ENCODE data around the gene EMP3. TPM values are rescaled to one million over a fixed set of nuclear protein-coding genes. Genes with fewer than 3 reads are reported as not detected.

Gene EMP3
- total and polyA plus RNA-seq, 9 of the 15 experiments (the other 6 are each of a cell fraction or from before 2014, with no cell fraction given), result 123 to 386 (median 296) TPM

- TF ChIP-seq CHD4 (IDR thresholded peaks at IDR 0.05; ENCODE audit: insufficient read depth, insufficient replicate concordance, low read depth, low read length, poor library complexity, severe bottlenecking), result no peak
- 0 out of 2 replicates have a peak, but pooled peaks have one; percentile 56 for TF ChIP-seq LEF1 (IDR thresholded peaks at IDR 0.05)
- TF ChIP-seq ELF1 (tag; IDR thresholded peaks at IDR 0.05), result peak; percentile 78; the same call in 1 of the 2 replicates
- no peak for TF ChIP-seq ZNF324 (CRISPR knock-in tag; IDR thresholded peaks at IDR 0.05)
- no peak for TF ChIP-seq MED1 (CRISPR knock-in tag; IDR thresholded peaks at IDR 0.05; ENCODE audit: borderline replicate concordance)
- 0 out of 2 replicates have a peak, but pooled peaks have one; percentile 41 for TF ChIP-seq MTA1 (IDR thresholded peaks at IDR 0.05; ENCODE audit: borderline replicate concordance)
- TF ChIP-seq E4F1 (CRISPR knock-in tag; IDR thresholded peaks at IDR 0.05; ENCODE audit: borderline replicate concordance), result no peak
- no peak for TF ChIP-seq SLC30A9 (CRISPR knock-in tag; IDR thresholded peaks at IDR 0.05)
- TF ChIP-seq CREM (IDR thresholded peaks at IDR 0.05; ENCODE audit: low read depth), result peak; percentile 82
- TF ChIP-seq, protein P1, sequence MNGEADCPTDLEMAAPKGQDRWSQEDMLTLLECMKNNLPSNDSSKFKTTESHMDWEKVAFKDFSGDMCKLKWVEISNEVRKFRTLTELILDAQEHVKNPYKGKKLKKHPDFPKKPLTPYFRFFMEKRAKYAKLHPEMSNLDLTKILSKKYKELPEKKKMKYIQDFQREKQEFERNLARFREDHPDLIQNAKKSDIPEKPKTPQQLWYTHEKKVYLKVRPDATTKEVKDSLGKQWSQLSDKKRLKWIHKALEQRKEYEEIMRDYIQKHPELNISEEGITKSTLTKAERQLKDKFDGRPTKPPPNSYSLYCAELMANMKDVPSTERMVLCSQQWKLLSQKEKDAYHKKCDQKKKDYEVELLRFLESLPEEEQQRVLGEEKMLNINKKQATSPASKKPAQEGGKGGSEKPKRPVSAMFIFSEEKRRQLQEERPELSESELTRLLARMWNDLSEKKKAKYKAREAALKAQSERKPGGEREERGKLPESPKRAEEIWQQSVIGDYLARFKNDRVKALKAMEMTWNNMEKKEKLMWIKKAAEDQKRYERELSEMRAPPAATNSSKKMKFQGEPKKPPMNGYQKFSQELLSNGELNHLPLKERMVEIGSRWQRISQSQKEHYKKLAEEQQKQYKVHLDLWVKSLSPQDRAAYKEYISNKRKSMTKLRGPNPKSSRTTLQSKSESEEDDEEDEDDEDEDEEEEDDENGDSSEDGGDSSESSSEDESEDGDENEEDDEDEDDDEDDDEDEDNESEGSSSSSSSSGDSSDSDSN (IDR thresholded peaks at IDR 0.05; ENCODE audit: borderline replicate concordance in 1 of 2, low read depth in 2 of 2, low read length in 2 of 2), result no peak
- TF ChIP-seq, protein P2, sequence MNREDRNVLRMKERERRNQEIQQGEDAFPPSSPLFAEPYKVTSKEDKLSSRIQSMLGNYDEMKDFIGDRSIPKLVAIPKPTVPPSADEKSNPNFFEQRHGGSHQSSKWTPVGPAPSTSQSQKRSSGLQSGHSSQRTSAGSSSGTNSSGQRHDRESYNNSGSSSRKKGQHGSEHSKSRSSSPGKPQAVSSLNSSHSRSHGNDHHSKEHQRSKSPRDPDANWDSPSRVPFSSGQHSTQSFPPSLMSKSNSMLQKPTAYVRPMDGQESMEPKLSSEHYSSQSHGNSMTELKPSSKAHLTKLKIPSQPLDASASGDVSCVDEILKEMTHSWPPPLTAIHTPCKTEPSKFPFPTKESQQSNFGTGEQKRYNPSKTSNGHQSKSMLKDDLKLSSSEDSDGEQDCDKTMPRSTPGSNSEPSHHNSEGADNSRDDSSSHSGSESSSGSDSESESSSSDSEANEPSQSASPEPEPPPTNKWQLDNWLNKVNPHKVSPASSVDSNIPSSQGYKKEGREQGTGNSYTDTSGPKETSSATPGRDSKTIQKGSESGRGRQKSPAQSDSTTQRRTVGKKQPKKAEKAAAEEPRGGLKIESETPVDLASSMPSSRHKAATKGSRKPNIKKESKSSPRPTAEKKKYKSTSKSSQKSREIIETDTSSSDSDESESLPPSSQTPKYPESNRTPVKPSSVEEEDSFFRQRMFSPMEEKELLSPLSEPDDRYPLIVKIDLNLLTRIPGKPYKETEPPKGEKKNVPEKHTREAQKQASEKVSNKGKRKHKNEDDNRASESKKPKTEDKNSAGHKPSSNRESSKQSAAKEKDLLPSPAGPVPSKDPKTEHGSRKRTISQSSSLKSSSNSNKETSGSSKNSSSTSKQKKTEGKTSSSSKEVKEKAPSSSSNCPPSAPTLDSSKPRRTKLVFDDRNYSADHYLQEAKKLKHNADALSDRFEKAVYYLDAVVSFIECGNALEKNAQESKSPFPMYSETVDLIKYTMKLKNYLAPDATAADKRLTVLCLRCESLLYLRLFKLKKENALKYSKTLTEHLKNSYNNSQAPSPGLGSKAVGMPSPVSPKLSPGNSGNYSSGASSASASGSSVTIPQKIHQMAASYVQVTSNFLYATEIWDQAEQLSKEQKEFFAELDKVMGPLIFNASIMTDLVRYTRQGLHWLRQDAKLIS (CRISPR knock-in tag; IDR thresholded peaks at IDR 0.05), result no peak
- no peak for TF ChIP-seq ZNF507 (tag; conservative IDR thresholded peaks at IDR 0.05)
- TF ChIP-seq NR3C1 (CRISPR knock-in tag; IDR thresholded peaks at IDR 0.05), result no peak
- no peak for TF ChIP-seq KLF6 (CRISPR knock-in tag; IDR thresholded peaks at IDR 0.05; ENCODE audit: borderline replicate concordance)
- no peak for TF ChIP-seq ETV5 (CRISPR knock-in tag; IDR thresholded peaks at IDR 0.05; ENCODE audit: low read depth)
- TF ChIP-seq, protein P3, sequence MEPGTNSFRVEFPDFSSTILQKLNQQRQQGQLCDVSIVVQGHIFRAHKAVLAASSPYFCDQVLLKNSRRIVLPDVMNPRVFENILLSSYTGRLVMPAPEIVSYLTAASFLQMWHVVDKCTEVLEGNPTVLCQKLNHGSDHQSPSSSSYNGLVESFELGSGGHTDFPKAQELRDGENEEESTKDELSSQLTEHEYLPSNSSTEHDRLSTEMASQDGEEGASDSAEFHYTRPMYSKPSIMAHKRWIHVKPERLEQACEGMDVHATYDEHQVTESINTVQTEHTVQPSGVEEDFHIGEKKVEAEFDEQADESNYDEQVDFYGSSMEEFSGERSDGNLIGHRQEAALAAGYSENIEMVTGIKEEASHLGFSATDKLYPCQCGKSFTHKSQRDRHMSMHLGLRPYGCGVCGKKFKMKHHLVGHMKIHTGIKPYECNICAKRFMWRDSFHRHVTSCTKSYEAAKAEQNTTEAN (CRISPR knock-in tag; IDR thresholded peaks at IDR 0.05), result no peak
Observed at GRCh38 chr19:48363810-48364597, 38.7 kb downstream of the EMP3 start, which contains the start of the genes SYNGR4 and TMEM143 (continued).

All from K562 (cell line).